ENCODE measurements around the gene OXT. TPM values are rescaled to one million over a fixed set of nuclear protein-coding genes. Genes with fewer than 3 reads are reported as not detected.
"Not testable (repeated sequence)": the region's sequence is repeated elsewhere in the genome, so short reads cannot be mapped to it uniquely, and the experiment has no call there.

Gene OXT
- total RNA-seq, 2 experiments from 2014 or later, result 0.47 TPM; not detected in 1

- Mint-ChIP-seq H3K4me3 (peak overlapping the region; percentile 77), H3K27ac (peak overlapping the region; percentile 34)
Measured at GRCh38 chr20:3072530-3073250, 1.3 kb downstream of the OXT start.

DNA sequence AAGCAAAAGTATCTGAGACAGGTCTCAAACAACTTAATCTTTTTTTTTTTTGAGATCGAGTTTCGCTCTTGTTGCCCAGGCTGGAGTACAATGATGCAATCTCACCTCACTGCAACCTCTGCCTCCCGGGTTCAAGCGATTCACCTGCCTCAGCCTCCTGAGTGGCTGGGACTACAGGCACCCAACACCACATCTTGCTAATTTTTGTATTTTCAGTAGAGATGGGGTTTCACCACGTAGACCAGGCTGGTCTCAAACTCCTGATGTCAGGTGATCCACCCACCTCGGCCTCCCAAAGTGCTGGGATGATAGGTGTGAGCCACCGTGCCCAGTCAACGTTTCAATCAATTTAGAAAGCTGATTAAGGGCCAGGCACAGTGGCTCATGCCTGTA lies 1.8 kb downstream of the OXT start:
- not testable (repeated sequence) for H3K4me3 Mint-ChIP-seq, H3K9me3 Mint-ChIP-seq, DNase-seq, H3K36me3 Mint-ChIP-seq, H3K27me3 Mint-ChIP-seq, H3K27ac Mint-ChIP-seq
- H3K4me1 Mint-ChIP-seq, result peaks cover 27% of the 10 kb centered on the region

More at GRCh38 chr20:3072530-3073250, 1.3 kb downstream of the OXT start:
- Mint-ChIP-seq H3K4me1 (peaks cover 23% of the 10 kb centered on the region), H3K27me3 (peaks cover 6% of the 10 kb centered on the region), H3K9me3 (no peaks in the 10 kb centered on the region), H3K36me3 (no peaks in the 10 kb centered on the region)
- DNase-seq, result no peak

DNA sequence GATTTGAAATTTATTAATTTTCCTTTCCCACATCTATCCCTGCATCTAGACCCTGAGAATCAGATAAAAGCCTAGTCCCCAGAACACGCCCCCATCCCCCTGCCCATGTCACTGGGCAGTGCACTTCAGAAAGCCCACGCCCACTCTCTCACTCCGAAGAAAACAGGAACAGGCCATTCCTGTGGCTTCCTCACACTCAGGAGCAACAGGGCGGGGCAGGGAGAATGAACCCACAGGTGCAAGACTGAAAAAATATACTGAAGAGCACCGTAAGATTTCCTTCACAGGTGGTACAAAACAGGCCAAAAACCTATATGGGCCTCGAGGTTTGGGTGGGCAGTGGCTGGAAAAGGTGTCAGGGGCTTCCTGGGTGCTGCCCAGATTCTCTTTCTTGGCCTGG lies 3.4 kb downstream of the OXT start:
- Mint-ChIP-seq H3K27me3 (peaks cover 18% of the 10 kb centered on the region), H3K27ac (no peak overlapping the region), H3K4me3 (no peak overlapping the region), H3K36me3 (no peaks in the 10 kb centered on the region), H3K4me1 (peaks cover 27% of the 10 kb centered on the region), H3K9me3 (no peaks in the 10 kb centered on the region)
- no peak for DNase-seq

DNA sequence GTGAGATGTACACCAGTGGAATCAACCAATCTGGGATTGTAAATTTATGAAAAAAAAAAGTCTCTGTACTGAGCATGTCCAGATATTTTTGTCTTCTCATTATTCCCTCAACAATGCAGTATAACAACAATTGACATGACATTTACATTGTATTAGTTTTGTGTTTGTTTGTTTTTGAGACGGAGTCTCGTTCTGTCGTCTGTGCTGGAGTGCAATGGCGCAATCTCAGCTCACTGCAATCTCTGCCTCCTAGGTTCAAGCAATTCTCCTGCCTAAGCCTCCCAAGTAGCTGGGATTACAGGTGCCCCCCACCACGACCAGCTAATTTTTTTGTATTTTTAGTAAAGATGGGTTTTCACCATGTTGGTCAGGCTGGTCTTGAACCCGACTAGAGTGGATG lies 3.9 kb downstream of the OXT start:
- not testable (repeated sequence) for H3K4me3 Mint-ChIP-seq, DNase-seq, H3K27ac Mint-ChIP-seq, H3K9me3 Mint-ChIP-seq, H3K36me3 Mint-ChIP-seq
- peaks cover 23% of the 10 kb centered on the region for H3K27me3 Mint-ChIP-seq
- peaks cover 27% of the 10 kb centered on the region for H3K4me1 Mint-ChIP-seq

DNA sequence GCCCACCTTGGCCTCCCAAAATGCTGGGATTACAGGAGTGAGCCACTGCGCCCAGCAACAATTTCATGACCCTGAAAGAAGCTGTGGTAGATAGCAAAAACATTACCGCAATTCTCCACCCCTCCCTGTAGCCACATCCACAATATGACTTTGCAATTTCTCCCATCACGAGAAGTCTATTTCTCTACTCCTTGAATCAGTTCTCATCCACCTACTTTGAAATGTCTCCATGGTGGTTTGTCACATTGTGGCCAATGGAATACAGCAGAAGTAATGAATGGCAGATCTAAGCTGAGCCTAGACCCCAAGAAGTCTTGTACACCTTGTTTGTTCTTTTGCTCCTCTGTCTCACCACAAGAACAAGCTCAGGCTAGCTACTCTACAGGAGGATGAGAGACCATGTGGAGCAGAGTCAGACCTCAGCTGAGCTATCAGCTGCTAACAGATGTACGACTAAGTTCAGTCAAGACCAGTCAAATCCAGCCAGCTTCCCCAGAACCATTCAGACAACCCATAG lies 6.3 kb downstream of the OXT start:
- no peak for DNase-seq
- Mint-ChIP-seq H3K36me3 (no peaks in the 10 kb centered on the region), H3K27ac (peak overlapping the region; percentile 53), H3K4me1 (peaks cover 16% of the 10 kb centered on the region), H3K27me3 (peaks cover 41% of the 10 kb centered on the region), H3K9me3 (no peaks in the 10 kb centered on the region), H3K4me3 (no peak overlapping the region)

DNA sequence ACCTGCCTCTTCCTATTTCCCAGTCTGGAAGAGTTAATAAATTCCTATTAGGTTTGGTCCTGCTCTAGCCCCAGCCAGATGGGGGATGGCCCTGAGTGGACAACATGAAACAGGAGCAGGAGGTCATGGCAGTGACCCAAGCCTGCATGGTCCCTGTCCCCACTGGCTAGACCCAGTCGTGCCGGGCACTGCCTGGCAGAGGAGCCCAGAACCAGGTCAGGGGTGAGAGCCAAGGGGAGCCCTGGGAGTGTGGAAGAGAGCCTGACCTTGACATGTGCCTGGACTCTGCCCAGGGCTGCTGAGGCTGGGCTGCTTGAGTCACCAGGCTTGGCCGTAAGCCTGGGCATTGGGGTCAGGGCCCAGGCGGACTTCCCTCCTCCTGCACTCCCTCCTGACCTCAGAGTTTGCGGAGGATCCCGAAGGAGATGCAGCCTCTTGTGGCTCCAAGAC lies 9.5 kb downstream of the OXT start:
- no peak overlapping the region for H3K27ac Mint-ChIP-seq
- H3K9me3 Mint-ChIP-seq, result no peaks in the 10 kb centered on the region
- peaks cover 18% of the 10 kb centered on the region for H3K4me1 Mint-ChIP-seq
- DNase-seq, result no peak
- peaks cover 59% of the 10 kb centered on the region for H3K27me3 Mint-ChIP-seq
- no peak overlapping the region for H3K4me3 Mint-ChIP-seq
- H3K36me3 Mint-ChIP-seq, result no peaks in the 10 kb centered on the region

- Mint-ChIP-seq H3K4me1 (peaks cover 18% of the 10 kb centered on the region), H3K4me3 (no peak overlapping the region), H3K36me3 (no peaks in the 10 kb centered on the region), H3K9me3 (no peaks in the 10 kb centered on the region), H3K27me3 (peaks cover 59% of the 10 kb centered on the region), H3K27ac (no peak overlapping the region)
- no peak for DNase-seq
Measured at GRCh38 chr20:3081641-3082040, 10.2 kb downstream of the OXT start.

GRCh38 chr20:3082306-3082951 lies 11.0 kb downstream of the OXT start:
- H3K27ac Mint-ChIP-seq, result no peak overlapping the region
- no peaks in the 10 kb centered on the region for H3K9me3 Mint-ChIP-seq
- DNase-seq, result peak; percentile 14
- H3K27me3 Mint-ChIP-seq, result peaks cover 59% of the 10 kb centered on the region
- peak overlapping the region; percentile 61 for H3K4me3 Mint-ChIP-seq
- peaks cover 10% of the 10 kb centered on the region for H3K4me1 Mint-ChIP-seq
- no peaks in the 10 kb centered on the region for H3K36me3 Mint-ChIP-seq

- H3K27ac Mint-ChIP-seq, result no peak overlapping the region
- peaks cover 4% of the 10 kb centered on the region for H3K4me1 Mint-ChIP-seq
- no peaks in the 10 kb centered on the region for H3K9me3 Mint-ChIP-seq
- DNase-seq, result no peak
- H3K27me3 Mint-ChIP-seq, result peaks cover 54% of the 10 kb centered on the region
- peak overlapping the region; percentile 42 for H3K4me3 Mint-ChIP-seq
- no peaks in the 10 kb centered on the region for H3K36me3 Mint-ChIP-seq
Measured at GRCh38 chr20:3082955-3083952, 11.8 kb downstream of the OXT start.

DNA sequence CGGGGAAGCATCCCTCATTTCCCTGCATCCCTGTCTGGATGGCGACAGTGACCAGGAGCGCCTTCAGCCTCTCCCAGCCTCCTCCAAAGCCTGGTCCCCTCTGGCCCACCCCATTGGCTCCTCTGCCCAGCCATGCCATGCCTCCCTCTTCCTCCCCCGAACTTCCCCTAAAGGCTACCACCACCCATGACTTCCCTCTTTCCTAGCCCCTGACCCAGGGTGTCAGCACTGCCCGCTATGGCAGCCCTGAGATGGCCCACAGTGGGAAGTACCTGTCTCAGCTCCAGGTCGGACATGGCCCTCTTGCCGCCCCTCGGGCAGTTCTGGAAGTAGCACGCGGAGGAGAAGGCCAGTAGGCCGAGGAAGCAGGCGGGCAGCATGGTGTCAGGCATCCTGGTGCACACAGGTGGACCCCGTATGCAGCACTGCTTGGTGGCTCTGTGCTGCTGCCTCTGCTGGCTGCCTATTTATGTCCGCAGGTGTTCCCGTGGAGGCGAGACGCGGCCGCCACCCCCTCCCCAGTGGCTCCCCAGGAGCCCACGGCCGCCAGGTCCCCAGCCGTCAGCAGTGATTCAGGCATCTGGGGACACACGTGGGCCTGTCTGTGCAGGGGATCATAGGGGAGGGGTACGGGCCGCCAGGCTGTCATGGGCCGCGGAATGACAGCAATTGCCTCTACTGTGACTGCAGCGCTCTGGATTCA lies 13.0 kb downstream of the OXT start, which contains the start of gene AVP:
Gene AVP, minus strand, starts transcription at position 442 of the 703 bp plus-strand sequence. Its CDS starts 50 bp downstream, at position 392.
- H3K27me3 Mint-ChIP-seq, result peaks cover 48% of the 10 kb centered on the region
- H3K36me3 Mint-ChIP-seq, result no peaks in the 10 kb centered on the region
- no peak within 1 kb of the TSS for H3K27ac Mint-ChIP-seq
- no peak for DNase-seq
- H3K4me3 Mint-ChIP-seq, result no peak within 1 kb of the TSS
- no peaks in the 10 kb centered on the region for H3K9me3 Mint-ChIP-seq
- H3K4me1 Mint-ChIP-seq, result peaks cover 4% of the 10 kb centered on the region

GRCh38 chr20:3084986-3085360 lies 13.6 kb downstream of the OXT start:
- Mint-ChIP-seq H3K27me3 (peaks cover 44% of the 10 kb centered on the region), H3K9me3 (no peaks in the 10 kb centered on the region)

DNA sequence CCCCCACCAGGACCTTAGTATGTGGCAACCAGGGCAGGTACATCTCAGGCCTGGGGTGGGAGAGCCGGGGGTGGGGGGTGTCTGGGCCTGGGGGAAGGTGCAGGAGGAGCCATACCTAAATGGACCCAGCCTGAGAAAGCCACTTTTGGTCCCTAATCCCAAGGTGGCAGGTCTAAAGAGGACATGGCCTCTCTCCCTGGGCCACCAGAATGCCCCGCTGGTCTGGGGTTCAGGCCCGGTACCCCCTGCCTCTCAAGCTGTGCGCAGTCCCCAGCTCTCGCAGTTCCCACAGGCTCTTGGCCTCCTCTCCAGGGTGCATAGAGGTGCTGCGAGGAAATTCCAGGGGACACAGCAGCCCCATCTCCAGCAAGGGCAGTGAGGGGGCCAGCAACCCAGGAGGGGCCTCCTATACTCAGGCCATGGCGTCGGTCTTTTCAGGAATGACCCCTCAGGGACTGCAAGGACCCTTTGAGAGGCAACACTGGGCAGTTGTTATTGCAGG lies 14.2 kb downstream of the OXT start:
- no peaks in the 10 kb centered on the region for H3K36me3 Mint-ChIP-seq
- peaks cover 14% of the 10 kb centered on the region for H3K4me1 Mint-ChIP-seq
- no peak overlapping the region for H3K4me3 Mint-ChIP-seq
- peaks cover 37% of the 10 kb centered on the region for H3K27me3 Mint-ChIP-seq
- no peak for DNase-seq
- H3K9me3 Mint-ChIP-seq, result no peaks in the 10 kb centered on the region
- H3K27ac Mint-ChIP-seq, result no peak overlapping the region

More at GRCh38 chr20:3084986-3085360, 13.6 kb downstream of the OXT start:
- peaks cover 9% of the 10 kb centered on the region for H3K4me1 Mint-ChIP-seq
- H3K4me3 Mint-ChIP-seq, result no peak overlapping the region
- no peaks in the 10 kb centered on the region for H3K36me3 Mint-ChIP-seq
- H3K27ac Mint-ChIP-seq, result no peak overlapping the region
- no peak for DNase-seq

DNA sequence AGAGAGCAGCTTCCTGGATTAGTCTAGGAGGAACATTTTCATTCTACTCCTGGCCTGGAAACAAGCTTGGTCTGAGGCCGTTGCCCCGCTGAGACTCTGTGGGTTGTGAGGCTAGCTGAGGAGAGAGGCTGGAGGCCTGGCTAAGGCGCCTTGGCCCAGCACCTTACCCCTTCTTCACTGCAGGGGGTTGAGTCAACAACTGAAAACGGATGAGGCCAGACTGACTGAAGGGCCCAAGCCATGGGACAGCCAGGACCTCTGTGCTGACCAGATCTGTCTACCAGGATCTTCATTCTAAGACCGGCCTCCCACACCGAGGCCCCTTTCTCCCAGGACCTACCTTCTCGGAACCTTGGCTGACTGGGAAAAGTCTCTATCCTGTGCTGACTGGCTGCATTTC lies 16.6 kb downstream of the OXT start:
- H3K27ac Mint-ChIP-seq, result no peak overlapping the region
- no peak for DNase-seq
- no peak overlapping the region for H3K4me3 Mint-ChIP-seq
- no peaks in the 10 kb centered on the region for H3K36me3 Mint-ChIP-seq
- peaks cover 21% of the 10 kb centered on the region for H3K4me1 Mint-ChIP-seq
- peaks cover 19% of the 10 kb centered on the region for H3K27me3 Mint-ChIP-seq
- H3K9me3 Mint-ChIP-seq, result no peaks in the 10 kb centered on the region

DNA sequence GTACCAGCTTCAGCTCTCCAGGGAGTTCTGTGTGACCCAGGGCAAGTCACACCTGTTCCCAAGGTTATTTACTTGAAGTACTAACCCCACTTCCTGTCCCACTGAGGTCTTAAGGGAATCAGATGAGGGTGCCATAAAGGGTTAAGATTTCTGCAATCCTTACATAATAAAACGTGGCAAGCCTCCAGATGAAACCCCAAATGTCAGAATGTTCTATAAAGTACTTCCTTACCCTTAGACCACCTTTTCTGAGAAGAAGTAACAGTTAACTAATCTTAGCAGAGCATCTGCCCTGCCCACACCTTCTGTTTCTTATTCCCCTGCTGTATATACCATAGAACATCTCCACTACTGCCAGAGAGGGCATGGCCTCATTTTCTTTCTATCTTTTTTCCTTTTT lies 19.1 kb downstream of the OXT start:
- Mint-ChIP-seq H3K4me1 (peaks cover 26% of the 10 kb centered on the region), H3K27me3 (no peaks in the 10 kb centered on the region), H3K36me3 (no peaks in the 10 kb centered on the region), H3K27ac (no peak overlapping the region), H3K9me3 (no peaks in the 10 kb centered on the region), H3K4me3 (no peak overlapping the region)
- no peak for DNase-seq

All from activated naive CD8-positive, alpha-beta T cell treated with anti-CD3 and anti-CD28 coated beads for 36 hours (primary cell).